ENCODE results near the gene CHRNA4. TPM values are rescaled to one million over a fixed set of nuclear protein-coding genes. Genes with fewer than 3 reads are reported as not detected.

CHRNA4 gene
- total RNA-seq, 3 donors from 2014 or later (not counting 1 experiment from before 2014, with no cell fraction given) = not detected

- Mint-ChIP-seq H3K27ac (no peak overlapping the region), H3K4me3 (no peak overlapping the region), H3K9me3 (no peaks in the 10 kb centered on the region), H3K36me3 (no peaks in the 10 kb centered on the region), H3K4me1 (no peaks in the 10 kb centered on the region), H3K27me3 (ENCODE audit: low read depth in 2 of 2) (peaks cover 6 to 16% of the 10 kb centered on the region in 2 donors)
- no peaks in the 10 kb centered on the region for H3K9me3 ChIP-seq (ENCODE audit: control insufficient read depth, insufficient read depth, low read length)
- no peak overlapping the region for H3K4me3 ChIP-seq (ENCODE audit: low read length)
- no peak for TF ChIP-seq CTCF (IDR thresholded peaks at IDR 0.05)
- H3K27me3 ChIP-seq (ENCODE audit: control insufficient read depth, insufficient read depth, low read length) = no peaks in the 10 kb centered on the region
- H3K27ac ChIP-seq (ENCODE audit: low read length) = no peak overlapping the region
- WGBS (ENCODE audit: insufficient coverage) = 85% methylated on average over 23 of the region's 23 CpGs
- peaks cover 2% of the 10 kb centered on the region for H3K4me1 ChIP-seq (ENCODE audit: control insufficient read depth, insufficient read depth, low read length)
- ATAC-seq (no peak), DNase-seq (no peak)
- no peaks in the 10 kb centered on the region for H3K36me3 ChIP-seq (ENCODE audit: control insufficient read depth, insufficient read depth, low read length)
- intact Hi-C loops (cut with micrococcal nuclease) = no loop called here
Observed at GRCh38 chr20:63320041-63320511, 41.1 kb downstream of the CHRNA4 start.

GRCh38 chr20:63319164-63320040, 41.7 kb downstream of the CHRNA4 start:
- Mint-ChIP-seq H3K27me3 (ENCODE audit: low read depth in 2 of 2) (peaks cover 6 to 16% of the 10 kb centered on the region in 2 donors), H3K36me3 (no peaks in the 10 kb centered on the region), H3K27ac (no peak overlapping the region), H3K4me1 (no peaks in the 10 kb centered on the region), H3K4me3 (no peak overlapping the region), H3K9me3 (no peaks in the 10 kb centered on the region)
- no peak for ATAC-seq
- TF ChIP-seq CTCF (IDR thresholded peaks at IDR 0.05) = no peak
- Histone ChIP-seq H3K9me3 (ENCODE audit: control insufficient read depth, insufficient read depth, low read length) (no peaks in the 10 kb centered on the region), H3K4me1 (ENCODE audit: control insufficient read depth, insufficient read depth, low read length) (no peaks in the 10 kb centered on the region), H3K27me3 (ENCODE audit: control insufficient read depth, insufficient read depth, low read length) (no peaks in the 10 kb centered on the region), H3K4me3 (ENCODE audit: low read length) (no peak overlapping the region), H3K27ac (ENCODE audit: low read length) (no peak overlapping the region), H3K36me3 (ENCODE audit: control insufficient read depth, insufficient read depth, low read length) (no peaks in the 10 kb centered on the region)
- DNase-seq = no peak
- intact Hi-C loops (cut with micrococcal nuclease) = no loop called here
- WGBS (ENCODE audit: insufficient coverage) = 79% methylated on average over 25 of the region's 25 CpGs

GRCh38 chr20:63318391-63319163, 42.6 kb downstream of the CHRNA4 start:
- Histone ChIP-seq H3K4me1 (ENCODE audit: control insufficient read depth, insufficient read depth, low read length) (no peaks in the 10 kb centered on the region), H3K27ac (ENCODE audit: low read length) (no peak overlapping the region), H3K36me3 (ENCODE audit: control insufficient read depth, insufficient read depth, low read length) (no peaks in the 10 kb centered on the region), H3K4me3 (ENCODE audit: low read length) (no peak overlapping the region), H3K9me3 (ENCODE audit: control insufficient read depth, insufficient read depth, low read length) (no peaks in the 10 kb centered on the region), H3K27me3 (ENCODE audit: control insufficient read depth, insufficient read depth, low read length) (no peaks in the 10 kb centered on the region)
- Mint-ChIP-seq H3K27ac (no peak overlapping the region), H3K27me3 (ENCODE audit: low read depth in 2 of 2) (peaks cover 0 to 8% of the 10 kb centered on the region in 2 donors), H3K4me1 (no peaks in the 10 kb centered on the region), H3K4me3 (no peak overlapping the region), H3K9me3 (no peaks in the 10 kb centered on the region), H3K36me3 (no peaks in the 10 kb centered on the region)
- no peak for TF ChIP-seq CTCF (IDR thresholded peaks at IDR 0.05)
- WGBS (ENCODE audit: insufficient coverage) = 89% methylated on average over 24 of the region's 24 CpGs
- no peak for ATAC-seq
- no peak for DNase-seq
- intact Hi-C loops (cut with micrococcal nuclease) = no loop called here

All from natural killer cell (primary cell).